HL-60 (cell line): ENCODE measurements around the gene SEPTIN5.
A peak's percentile ranks its signal among the peaks of the same experiment; 100 is the strongest.

Experiments used
- DNase-seq, 2 experiments: peaks; one replicate each; pipeline ENCODE4 v3.0.0-alpha.2; 2010 to 2020; ENCODE audit warnings: low read depth in 1 of 2, low spot score in 1 of 2
- H3K27ac ChIP-seq: fragments of 250-450 bp; sonication (Bioruptor Pico); replicated peaks from 2 replicates; pipeline ENCODE4 v1.5.1; 2020; ENCODE audit warnings: mild to moderate bottlenecking, moderate library complexity
- H3K27me3 ChIP-seq: fragments of 250-450 bp; sonication (Bioruptor Pico); 2 replicates; pipeline ENCODE4 v1.5.1; 2021; ENCODE audit warnings: mild to moderate bottlenecking, moderate library complexity; ENCODE audit not compliant: insufficient read depth, poor library complexity, severe bottlenecking
- H3K4me3 ChIP-seq: replicated peaks from 2 replicates; pipeline ENCODE4 v1.5.1; 2011; ENCODE audit warnings: mild to moderate bottlenecking, control low read depth, low read length; ENCODE audit not compliant: insufficient read depth
- GABPA ChIP-seq: IDR thresholded peaks from 2 replicates; pipeline ENCODE4 v1.6.1; 2012; ENCODE audit warnings: low read depth
- POLR2AphosphoS5 ChIP-seq: IDR thresholded peaks from 2 replicates; pipeline ENCODE4 v1.6.1; 2012; ENCODE audit warnings: low read depth
- REST ChIP-seq: IDR thresholded peaks from 2 replicates; pipeline ENCODE4 v1.6.1; 2012; ENCODE audit warnings: low read depth; ENCODE audit not compliant: insufficient replicate concordance
- SPI1 ChIP-seq: IDR thresholded peaks from 2 replicates; pipeline ENCODE4 v1.6.1; 2012; ENCODE audit warnings: low read depth, mild to moderate bottlenecking, borderline replicate concordance
- TF ChIP-seq, protein P1 (sequence below): IDR thresholded peaks from one replicate; pipeline ENCODE4 v1.5.1; 2011; ENCODE audit warnings: low read length, control low read depth, inconsistent platforms; ENCODE audit not compliant: insufficient read depth

SEPTIN5 gene

DNA sequence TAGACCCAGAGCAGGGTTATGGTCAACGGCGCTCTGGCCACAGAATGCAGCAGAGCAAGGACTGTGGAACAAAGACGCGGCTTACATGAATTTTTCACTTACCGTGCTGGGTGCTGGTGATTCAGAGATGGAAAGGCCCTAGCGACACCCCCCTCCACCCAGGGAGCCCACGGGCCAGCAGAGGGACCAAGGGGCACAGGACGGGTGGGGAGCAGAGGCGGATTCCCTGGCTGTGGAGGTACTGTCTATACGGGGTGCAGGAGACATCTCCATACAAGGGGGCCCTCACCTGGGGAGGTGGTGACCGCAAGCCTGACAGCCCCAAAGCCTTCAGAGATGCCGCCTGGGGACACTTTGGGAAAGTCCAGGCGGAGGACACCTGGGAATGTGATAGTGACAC is 1.1 kb upstream of the SEPTIN5 start:
- H3K27me3 ChIP-seq: no peaks in the 10 kb centered on the region

DNA sequence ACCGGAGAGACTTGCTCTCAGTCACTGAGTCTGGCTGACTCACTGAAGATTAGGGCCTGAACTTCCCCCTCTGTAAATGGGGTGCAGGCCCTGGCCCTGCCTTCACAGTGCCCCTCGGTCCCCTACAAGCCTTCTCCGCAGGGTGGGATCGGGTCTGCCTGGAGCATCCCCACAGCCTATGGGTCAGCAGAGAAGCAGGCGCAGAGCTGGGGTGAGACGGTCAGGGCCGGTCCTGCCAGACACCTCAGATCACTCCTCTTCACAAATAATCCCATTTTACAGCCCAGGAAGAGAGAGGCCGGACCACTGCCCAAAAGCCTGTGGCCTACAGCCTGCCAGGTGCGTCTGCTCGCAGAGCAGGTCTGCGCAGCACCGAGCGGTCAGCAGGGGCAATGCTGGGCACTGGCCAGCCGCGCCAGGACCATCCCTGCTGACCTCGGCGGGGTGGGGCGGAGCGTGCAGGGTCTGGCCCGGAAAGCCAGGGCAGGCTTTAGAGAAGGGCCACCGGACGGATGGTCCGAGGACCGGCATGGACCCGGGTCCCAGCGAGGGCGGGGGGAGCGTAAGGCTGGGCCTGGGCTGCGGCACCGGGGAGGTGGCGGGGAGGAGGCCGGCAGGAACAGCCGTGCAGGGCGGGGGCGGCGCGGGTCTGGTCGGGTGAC is 522 bp upstream of the SEPTIN5 start:
- TF ChIP-seq GABPA: no peak
- TF ChIP-seq SPI1: no peak
- TF ChIP-seq POLR2AphosphoS5: no peak
- no peak for TF ChIP-seq REST
- TF ChIP-seq, protein P1, sequence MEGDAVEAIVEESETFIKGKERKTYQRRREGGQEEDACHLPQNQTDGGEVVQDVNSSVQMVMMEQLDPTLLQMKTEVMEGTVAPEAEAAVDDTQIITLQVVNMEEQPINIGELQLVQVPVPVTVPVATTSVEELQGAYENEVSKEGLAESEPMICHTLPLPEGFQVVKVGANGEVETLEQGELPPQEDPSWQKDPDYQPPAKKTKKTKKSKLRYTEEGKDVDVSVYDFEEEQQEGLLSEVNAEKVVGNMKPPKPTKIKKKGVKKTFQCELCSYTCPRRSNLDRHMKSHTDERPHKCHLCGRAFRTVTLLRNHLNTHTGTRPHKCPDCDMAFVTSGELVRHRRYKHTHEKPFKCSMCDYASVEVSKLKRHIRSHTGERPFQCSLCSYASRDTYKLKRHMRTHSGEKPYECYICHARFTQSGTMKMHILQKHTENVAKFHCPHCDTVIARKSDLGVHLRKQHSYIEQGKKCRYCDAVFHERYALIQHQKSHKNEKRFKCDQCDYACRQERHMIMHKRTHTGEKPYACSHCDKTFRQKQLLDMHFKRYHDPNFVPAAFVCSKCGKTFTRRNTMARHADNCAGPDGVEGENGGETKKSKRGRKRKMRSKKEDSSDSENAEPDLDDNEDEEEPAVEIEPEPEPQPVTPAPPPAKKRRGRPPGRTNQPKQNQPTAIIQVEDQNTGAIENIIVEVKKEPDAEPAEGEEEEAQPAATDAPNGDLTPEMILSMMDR: no peak
- peak overlapping the region; percentile 73 for H3K4me3 ChIP-seq

More for the DNA sequence above, 1.1 kb upstream of the SEPTIN5 start:
- Histone ChIP-seq H3K4me3 (no peak overlapping the region), H3K27ac (no peak overlapping the region)
- no peak for DNase-seq
- TF ChIP-seq GABPA: no peak
- no peak for TF ChIP-seq SPI1
- TF ChIP-seq, protein P1: no peak
- no peak for TF ChIP-seq REST
- TF ChIP-seq POLR2AphosphoS5: no peak

DNA sequence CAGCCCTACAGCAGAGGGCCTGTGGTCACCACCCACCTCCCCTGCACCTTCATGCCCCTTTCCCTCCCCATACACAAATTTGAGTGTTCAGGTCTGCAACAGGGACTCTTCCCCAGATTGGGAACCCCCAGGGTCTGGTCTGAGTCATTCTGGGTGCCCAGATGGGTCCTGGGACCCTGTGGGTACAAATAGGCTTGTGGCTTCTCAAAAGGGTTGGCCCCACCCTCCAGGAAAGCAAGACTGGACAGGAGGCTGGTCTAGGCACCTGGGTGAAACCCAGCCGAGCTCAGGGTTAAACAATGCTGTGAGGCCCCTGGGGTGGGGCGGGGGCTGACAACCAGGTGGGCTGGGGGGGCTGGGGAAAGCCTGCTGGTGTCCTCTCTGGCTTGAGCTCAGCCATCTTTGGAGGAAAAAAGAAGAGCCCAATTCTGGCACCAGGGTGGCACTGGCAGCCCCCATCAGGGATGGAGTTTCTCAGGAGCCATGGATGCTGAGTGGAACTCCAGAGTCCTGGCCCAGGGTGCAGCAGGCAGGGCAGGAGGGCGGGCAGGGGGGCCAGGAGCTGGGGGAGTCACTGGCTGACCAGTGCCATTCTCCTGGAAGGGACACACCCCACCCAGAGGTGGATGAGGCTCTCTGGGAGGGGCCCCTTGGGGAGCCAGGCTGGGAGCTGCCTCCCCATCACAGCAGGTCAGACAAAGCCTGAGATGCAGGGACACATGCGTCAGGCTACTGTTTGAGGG is 1.1 kb downstream of the SEPTIN5 start:
- Histone ChIP-seq H3K27me3 (no peaks in the 10 kb centered on the region), H3K27ac (peak overlapping the region; percentile 43; the same call in 1 of the 2 replicates), H3K4me3 (peak overlapping the region; percentile 73)
- no peak for DNase-seq
- no peak for TF ChIP-seq POLR2AphosphoS5
- TF ChIP-seq SPI1: no peak
- TF ChIP-seq, protein P1: no peak
- no peak for TF ChIP-seq REST

More for the DNA sequence above, 522 bp upstream of the SEPTIN5 start:
- Histone ChIP-seq H3K27ac (no peak overlapping the region), H3K27me3 (no peaks in the 10 kb centered on the region)
- DNase-seq: no peak
